ENCODE measurements around the gene REXO4.

Gene REXO4

GRCh38 chr9:133369933-133370332 lies 47.9 kb downstream of the REXO4 start:
- DNase-seq (ENCODE audit: low spot score): no peak
- TF ChIP-seq CTCF (IDR thresholded peaks at IDR 0.05): no peak
- Histone ChIP-seq H3K4me3 (no peak overlapping the region), H3K27ac (no peak overlapping the region)

GRCh38 chr9:133369422-133369821 lies 48.4 kb downstream of the REXO4 start:
- TF ChIP-seq CTCF (IDR thresholded peaks at IDR 0.05): no peak
- no peak for DNase-seq (ENCODE audit: low spot score)
- Histone ChIP-seq H3K27ac (no peak overlapping the region), H3K4me3 (no peak overlapping the region)

GRCh38 chr9:133368249-133368881 lies 49.4 kb downstream of the REXO4 start:
- no peak for TF ChIP-seq CTCF (IDR thresholded peaks at IDR 0.05)
- DNase-seq (ENCODE audit: low spot score): no peak
- Histone ChIP-seq H3K27ac (no peak overlapping the region), H3K4me3 (no peak overlapping the region)

GRCh38 chr9:133367778-133368177 lies 50.0 kb downstream of the REXO4 start:
- DNase-seq (ENCODE audit: low spot score): no peak
- H3K4me3 ChIP-seq: no peak overlapping the region
- no peak overlapping the region for H3K27ac ChIP-seq
- TF ChIP-seq CTCF (IDR thresholded peaks at IDR 0.05): no peak

- DNase-seq (ENCODE audit: low spot score): no peak
- no peak overlapping the region for H3K4me3 ChIP-seq
- no peak overlapping the region for H3K27ac ChIP-seq
Measured at GRCh38 chr9:133367221-133367620, 50.6 kb downstream of the REXO4 start.

GRCh38 chr9:133366435-133366834 lies 51.4 kb downstream of the REXO4 start:
- no peak for TF ChIP-seq CTCF (IDR thresholded peaks at IDR 0.05)
- no peak for DNase-seq (ENCODE audit: low spot score)
- Histone ChIP-seq H3K4me3 (no peak overlapping the region), H3K27ac (no peak overlapping the region)

More at GRCh38 chr9:133367221-133367620, 50.6 kb downstream of the REXO4 start:
- no peak for TF ChIP-seq CTCF (IDR thresholded peaks at IDR 0.05)

GRCh38 chr9:133362359-133363044 lies 55.3 kb downstream of the REXO4 start:
- DNase-seq (ENCODE audit: low spot score): no peak
- H3K4me3 ChIP-seq: no peak overlapping the region
- no peak overlapping the region for H3K27ac ChIP-seq
- no peak for TF ChIP-seq CTCF (IDR thresholded peaks at IDR 0.05)
